Stomach (tissue), 9 donors: Measurements from ENCODE around the gene ZFP69B. TPM values are rescaled to one million over a fixed set of nuclear protein-coding genes. Genes with fewer than 3 reads are reported as not detected.

Experiments used
- DNase-seq, 2 donors: peaks; one replicate each; pipeline versions ENCODE4 v3.0.0 to v3.0.0-alpha.2; 2013 to 2019
- H3K27ac ChIP-seq, 5 donors: fragments of 200-600 bp in 4 of 5; sonication (generic) in 4 of 5; one replicate each; pipeline ENCODE4 v1.5.1; 2013 to 2019; ENCODE audit warnings: mild to moderate bottlenecking in 1 of 5, moderate library complexity in 1 of 5
- H3K27me3 ChIP-seq, 3 donors: fragments of 200-600 bp; sonication (generic); one replicate each; pipeline ENCODE4 v1.5.1; 2017 to 2019; ENCODE audit warnings: mixed run types in 1 of 3
- H3K36me3 ChIP-seq, 4 donors: fragments of 200-600 bp; sonication (generic); 1 replicate in 3 of 4; 2 replicates in 1 of 4; pipeline ENCODE4 v1.5.1; 2016 to 2019
- H3K4me1 ChIP-seq, 4 donors: fragments of 200-600 bp; sonication (generic); one replicate each; pipeline ENCODE4 v1.5.1; 2016 to 2019
- H3K4me3 ChIP-seq, 4 donors: fragments of 200-600 bp; sonication (generic) in 3 of 4; one replicate each; pipeline ENCODE4 v1.5.1; 2016 to 2019; ENCODE audit warnings: mild to moderate bottlenecking in 1 of 4
- H3K9me3 ChIP-seq, 4 donors: fragments of 200-600 bp; sonication (generic); one replicate each; pipeline ENCODE4 v1.5.1; 2016 to 2019
- EP300 ChIP-seq: sonication (generic); formaldehyde crosslinking; IDR thresholded peaks from one replicate; pipeline ENCODE4 v1.6.1; 2017; ENCODE audit warnings: antibody characterized with exemption
- POLR2A ChIP-seq, 4 donors: fragments of 450-650 bp; IDR thresholded peaks; one replicate each; pipeline ENCODE4 v1.6.1; 2016; ENCODE audit warnings: antibody characterized with exemption in 4 of 4, control low read depth in 2 of 4, mild to moderate bottlenecking in 1 of 4, moderate library complexity in 1 of 4
- POLR2AphosphoS5 ChIP-seq, 3 donors: sonication (generic); formaldehyde crosslinking; IDR thresholded peaks; one replicate each; pipeline ENCODE4 v1.6.1; 2016; ENCODE audit warnings: antibody characterized with exemption in 3 of 3
- WGBS, 5 donors: extraction: QIAGEN DNeasy Blood & Tissue Kit in 3 of 5; methylation state at CpG; one replicate each; pipeline versions ENCODE4 v1.1.5 to v1.1.7; 2013 to 2018; 5-methylcytosine and 5-hydroxymethylcytosine counted together
- intact Hi-C: fragments of 100-400 bp; cut with DNase I; formaldehyde crosslinking; loops from one replicate; pipeline ENCODE4 v1.15.1; 2023; ENCODE audit warnings: low total_unique reads
- polyA plus RNA-seq, 3 donors: library from polyadenylated mRNA; stranded (reverse); fragments of 200-250 nt; gene quantifications; one replicate each; pipeline ENCODE4 v1.2.3, GENCODE V29; 2013
- total RNA-seq, 5 donors: library from RNA; depleted of rRNA; stranded (reverse); fragments of >200 nt; gene quantifications; one replicate each; pipeline versions ENCODE4 v1.1.0 to v1.2.3, GENCODE V29; 2014 to 2016
- TF ChIP-seq, protein P1 (sequence below), 7 experiments: fragments of 450-650 bp in 4 of 7; fragments of 200-600 bp in 3 of 7; sonication (generic) in 3 of 7; IDR thresholded peaks; one replicate each; pipeline ENCODE4 v1.5.1; 2016 to 2019; ENCODE audit warnings: antibody characterized with exemption in 7 of 7, control low read depth in 2 of 7, mild to moderate bottlenecking in 1 of 7
- donor health status: healthy with polysubstance abuse.
- donor health status: Bipolar disorder and iron deficiency.
- donor health status: healthy.

The ZFP69B gene
- total and polyA plus RNA-seq, 8 donors: 0.35 to 2.0 (median 0.81) TPM; not detected in 3

DNA sequence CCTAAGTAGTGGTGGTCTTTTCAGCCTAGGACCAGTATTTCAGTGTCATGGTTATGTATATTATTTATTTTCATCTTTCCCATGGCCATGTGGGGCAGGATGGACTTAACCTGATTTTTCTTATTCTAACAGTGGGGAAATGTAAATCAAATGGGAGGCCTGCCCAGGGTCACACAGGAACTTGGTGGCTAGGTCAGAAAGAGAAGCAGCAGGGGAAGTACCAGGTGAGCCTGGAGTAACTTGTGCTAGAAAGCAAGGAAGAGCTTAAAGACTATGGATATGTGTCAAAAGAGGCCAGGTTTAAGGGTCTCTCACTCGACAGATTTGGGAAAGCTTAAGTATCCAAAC lies 936 bp downstream of the ZFP69B start:
- peaks cover 5 to 21% (median 11%) of the 10 kb centered on the region in 4 donors for H3K4me1 ChIP-seq
- peak in 1 of 2 donors; percentile 5 for DNase-seq
- H3K36me3 ChIP-seq: peaks cover 0 to 28% (median 13%) of the 10 kb centered on the region in 4 donors
- WGBS, 5 donors: 75 to 96% (median 81%) methylated on average over 1 of the region's 1 CpG
- peak overlapping the region in 1 of 4 donors; percentile 71 for H3K4me3 ChIP-seq
- peaks cover 3 to 36% (median 23%) of the 10 kb centered on the region in 4 donors for H3K9me3 ChIP-seq
- intact Hi-C loops: no loop called here
- TF ChIP-seq EP300: no peak
- TF ChIP-seq, protein P1, sequence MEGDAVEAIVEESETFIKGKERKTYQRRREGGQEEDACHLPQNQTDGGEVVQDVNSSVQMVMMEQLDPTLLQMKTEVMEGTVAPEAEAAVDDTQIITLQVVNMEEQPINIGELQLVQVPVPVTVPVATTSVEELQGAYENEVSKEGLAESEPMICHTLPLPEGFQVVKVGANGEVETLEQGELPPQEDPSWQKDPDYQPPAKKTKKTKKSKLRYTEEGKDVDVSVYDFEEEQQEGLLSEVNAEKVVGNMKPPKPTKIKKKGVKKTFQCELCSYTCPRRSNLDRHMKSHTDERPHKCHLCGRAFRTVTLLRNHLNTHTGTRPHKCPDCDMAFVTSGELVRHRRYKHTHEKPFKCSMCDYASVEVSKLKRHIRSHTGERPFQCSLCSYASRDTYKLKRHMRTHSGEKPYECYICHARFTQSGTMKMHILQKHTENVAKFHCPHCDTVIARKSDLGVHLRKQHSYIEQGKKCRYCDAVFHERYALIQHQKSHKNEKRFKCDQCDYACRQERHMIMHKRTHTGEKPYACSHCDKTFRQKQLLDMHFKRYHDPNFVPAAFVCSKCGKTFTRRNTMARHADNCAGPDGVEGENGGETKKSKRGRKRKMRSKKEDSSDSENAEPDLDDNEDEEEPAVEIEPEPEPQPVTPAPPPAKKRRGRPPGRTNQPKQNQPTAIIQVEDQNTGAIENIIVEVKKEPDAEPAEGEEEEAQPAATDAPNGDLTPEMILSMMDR (IDR thresholded peaks at IDR 0.05): no peak
- TF ChIP-seq POLR2A (IDR thresholded peaks at IDR 0.05): no peak
- TF ChIP-seq POLR2AphosphoS5 (IDR thresholded peaks at IDR 0.05): no peak
- H3K27ac ChIP-seq: peak overlapping the region in 1 of 5 donors; percentile 64
- no peaks in the 10 kb centered on the region for H3K27me3 ChIP-seq

DNA sequence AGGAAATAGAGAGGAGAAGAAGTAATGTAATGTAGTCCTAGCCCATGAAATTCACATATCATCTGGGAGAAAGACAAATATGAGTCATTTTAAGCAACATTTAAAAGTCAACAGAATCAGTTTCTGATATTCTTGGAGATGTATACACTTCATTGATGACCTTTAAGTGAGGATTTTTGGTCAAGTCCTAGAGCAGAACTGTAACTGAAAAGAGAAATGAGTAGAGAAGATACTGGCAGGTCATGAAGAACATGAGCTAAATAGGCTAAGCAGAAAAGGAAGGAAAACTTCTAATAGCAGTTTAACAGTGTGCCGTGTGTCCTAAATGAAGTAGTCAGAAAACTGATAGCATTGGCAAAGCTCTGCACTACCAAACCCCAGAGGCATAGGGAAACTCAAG lies 4.6 kb downstream of the ZFP69B start:
- Histone ChIP-seq H3K4me3 (no peak overlapping the region), H3K27me3 (no peaks in the 10 kb centered on the region), H3K27ac (no peak overlapping the region), H3K36me3 (peaks cover 22 to 64% (median 47%) of the 10 kb centered on the region in 4 donors), H3K4me1 (peaks cover 5 to 14% (median 7%) of the 10 kb centered on the region in 4 donors), H3K9me3 (peaks cover 0 to 73% (median 57%) of the 10 kb centered on the region in 4 donors)
- no peak for DNase-seq
- TF ChIP-seq POLR2A (IDR thresholded peaks at IDR 0.05): no peak
- TF ChIP-seq POLR2AphosphoS5 (IDR thresholded peaks at IDR 0.05): no peak
- no peak for TF ChIP-seq EP300
- TF ChIP-seq, protein P1 (IDR thresholded peaks at IDR 0.05): no peak
- WGBS, 5 donors: 53 to 100% (median 92%) methylated on average over 1 of the region's 1 CpG
- intact Hi-C loops: no loop called here

DNA sequence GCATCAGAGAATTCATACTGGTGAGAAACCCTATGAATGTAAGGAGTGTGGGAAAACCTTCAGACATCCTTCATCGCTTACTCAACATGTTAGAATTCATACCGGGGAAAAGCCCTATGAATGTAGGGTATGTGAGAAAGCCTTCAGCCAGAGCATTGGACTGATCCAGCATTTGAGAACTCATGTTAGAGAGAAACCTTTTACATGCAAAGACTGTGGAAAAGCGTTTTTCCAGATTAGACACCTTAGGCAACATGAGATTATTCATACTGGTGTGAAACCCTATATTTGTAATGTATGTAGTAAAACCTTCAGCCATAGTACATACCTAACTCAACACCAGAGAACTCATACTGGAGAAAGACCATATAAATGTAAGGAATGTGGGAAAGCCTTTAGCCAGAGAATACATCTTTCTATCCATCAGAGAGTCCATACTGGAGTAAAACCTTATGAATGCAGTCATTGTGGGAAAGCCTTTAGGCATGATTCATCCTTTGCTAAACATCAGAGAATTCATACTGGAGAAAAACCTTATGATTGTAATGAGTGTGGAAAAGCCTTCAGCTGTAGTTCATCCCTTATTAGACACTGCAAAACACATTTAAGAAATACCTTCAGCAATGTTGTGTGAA lies 12.8 kb downstream of the ZFP69B start:
- H3K9me3 ChIP-seq: peaks cover 48 to 100% (median 98%) of the 10 kb centered on the region in 4 donors
- no peaks in the 10 kb centered on the region for H3K4me1 ChIP-seq
- no peak overlapping the region for H3K4me3 ChIP-seq
- TF ChIP-seq, protein P1 (IDR thresholded peaks at IDR 0.05): no peak
- TF ChIP-seq EP300: no peak
- TF ChIP-seq POLR2AphosphoS5 (IDR thresholded peaks at IDR 0.05): no peak
- no peak for TF ChIP-seq POLR2A (IDR thresholded peaks at IDR 0.05)
- no peak for DNase-seq
- H3K36me3 ChIP-seq: peaks cover 16 to 65% (median 44%) of the 10 kb centered on the region in 4 donors
- H3K27ac ChIP-seq: no peak overlapping the region
- no peaks in the 10 kb centered on the region for H3K27me3 ChIP-seq
- WGBS, 5 donors: 94 to 100% (median 96%) methylated on average over 3 of the region's 3 CpGs
- intact Hi-C loops: no loop called here

DNA sequence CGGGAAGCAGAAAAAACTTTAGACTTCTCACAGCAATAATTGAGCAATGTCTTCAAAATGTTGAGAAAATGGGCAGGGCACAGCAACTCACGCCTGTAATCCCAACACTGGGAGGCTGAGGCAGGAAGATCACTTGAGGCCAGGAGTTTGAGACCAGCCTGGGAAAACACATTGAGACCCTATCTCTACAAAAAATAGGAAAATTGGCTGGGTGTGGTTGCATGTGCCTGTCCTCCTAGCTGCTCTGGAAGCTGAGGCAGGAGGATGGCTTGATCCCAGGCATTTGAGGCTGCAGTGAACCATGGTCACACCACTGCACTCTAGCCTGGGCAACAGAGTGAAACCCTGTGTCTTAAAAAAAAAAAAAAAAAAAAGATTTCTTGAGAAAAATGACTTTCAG lies 19.1 kb downstream of the ZFP69B start:
- TF ChIP-seq POLR2AphosphoS5 (IDR thresholded peaks at IDR 0.05): no peak
- TF ChIP-seq EP300: no peak
- TF ChIP-seq, protein P1 (IDR thresholded peaks at IDR 0.05): no peak
- no peak for TF ChIP-seq POLR2A (IDR thresholded peaks at IDR 0.05)
- Histone ChIP-seq H3K4me1 (no peaks in the 10 kb centered on the region), H3K4me3 (no peak overlapping the region), H3K27me3 (no peaks in the 10 kb centered on the region), H3K27ac (no peak overlapping the region), H3K9me3 (peaks cover 22 to 94% (median 85%) of the 10 kb centered on the region in 4 donors), H3K36me3 (peaks cover 0 to 11% (median 0%) of the 10 kb centered on the region in 4 donors)
- WGBS, 5 donors: 95 to 100% (median 98%) methylated on average over 2 of the region's 2 CpGs
- DNase-seq: no peak
- intact Hi-C loops: no loop called here
